ENCODE data around the gene LRRTM2. TPM values are rescaled to one million over a fixed set of nuclear protein-coding genes. Genes with fewer than 3 reads are reported as not detected.

Gene LRRTM2
- total RNA-seq, 4 donors from 2014 or later, result 0.20 to 1.2 (median 0.86) TPM

DNA sequence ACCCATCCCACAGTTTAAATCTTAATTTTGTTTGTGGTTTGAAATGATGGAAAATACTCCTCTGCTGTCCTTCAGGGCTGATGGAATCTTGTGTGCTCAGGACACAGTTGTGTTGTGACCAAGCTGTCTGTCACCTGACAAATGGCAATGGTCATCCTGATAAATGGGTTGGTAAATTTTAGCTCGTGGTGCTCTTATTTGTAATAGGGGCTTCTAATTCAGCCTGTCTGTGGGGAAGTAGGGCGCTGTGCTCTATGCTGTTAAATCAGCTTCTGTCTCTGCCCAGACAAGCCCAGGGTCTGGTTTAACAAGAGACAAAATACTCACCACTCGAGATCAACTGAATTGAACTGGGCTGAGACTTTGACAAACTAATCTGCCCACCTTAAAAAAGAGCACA lies 4.5 kb downstream of the LRRTM2 start:
- peaks cover 13 to 56% of the 10 kb centered on the region in 2 donors for H3K4me1 ChIP-seq
- 69 to 72% methylated on average over 3 of the region's 3 CpGs for WGBS, 2 donors

GRCh38 chr5:138869763-138870500 lies 5.2 kb downstream of the LRRTM2 start:
- no peak for TF ChIP-seq CTCF (IDR thresholded peaks at IDR 0.05)
- no peak for TF ChIP-seq POLR2A (IDR thresholded peaks at IDR 0.05)
- Histone ChIP-seq H3K36me3 (no peaks in the 10 kb centered on the region), H3K27me3 (no peaks in the 10 kb centered on the region), H3K4me3 (replicated peaks in 1 of 3) (no peak overlapping the region), H3K9me3 (no peaks in the 10 kb centered on the region), H3K4me1 (peaks cover 13 to 49% of the 10 kb centered on the region in 2 donors), H3K27ac (no peak overlapping the region)
- intact Hi-C loops (cut with DNase I), result no loop called here
- 82 to 83% methylated on average over 5 of the region's 5 CpGs for WGBS, 2 donors
- no peak for DNase-seq

More for the DNA sequence above, 4.5 kb downstream of the LRRTM2 start:
- TF ChIP-seq CTCF (IDR thresholded peaks at IDR 0.05), result no peak
- no peak for TF ChIP-seq POLR2A (IDR thresholded peaks at IDR 0.05)
- H3K27me3 ChIP-seq, result no peaks in the 10 kb centered on the region
- intact Hi-C loops (cut with DNase I), result no loop called here
- no peaks in the 10 kb centered on the region for H3K9me3 ChIP-seq
- DNase-seq, result no peak
- no peaks in the 10 kb centered on the region for H3K36me3 ChIP-seq
- H3K4me3 ChIP-seq (replicated peaks in 1 of 3), result no peak overlapping the region
- no peak overlapping the region for H3K27ac ChIP-seq

DNA sequence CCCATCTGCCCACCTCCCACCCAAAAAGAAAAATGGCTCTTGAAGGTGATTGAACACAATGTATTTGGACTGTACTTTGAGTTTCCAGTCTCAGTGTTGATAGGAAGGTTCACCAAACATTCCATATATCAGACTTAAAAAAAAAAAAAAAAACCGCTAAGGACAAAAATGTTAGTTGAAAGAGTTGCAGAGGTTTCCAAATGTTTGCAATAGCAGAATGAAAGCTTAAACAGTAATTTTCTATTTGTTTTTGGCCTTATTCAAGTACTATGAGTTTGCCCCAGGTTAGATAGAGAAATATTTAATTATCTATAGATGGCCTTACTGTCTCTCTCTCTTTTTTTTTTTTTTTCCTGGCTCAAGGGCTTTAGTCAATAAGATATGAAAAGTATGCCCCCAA lies 6.1 kb downstream of the LRRTM2 start:
- no peak overlapping the region for H3K4me3 ChIP-seq (replicated peaks in 1 of 3)
- H3K9me3 ChIP-seq, result no peaks in the 10 kb centered on the region
- intact Hi-C loops (cut with DNase I), result no loop called here
- WGBS, 2 donors, result 86 to 92% methylated on average over 1 of the region's 1 CpG
- no peak overlapping the region for H3K27ac ChIP-seq
- DNase-seq, result no peak
- no peaks in the 10 kb centered on the region for H3K27me3 ChIP-seq
- H3K36me3 ChIP-seq, result no peaks in the 10 kb centered on the region
- peaks cover 13 to 42% of the 10 kb centered on the region in 2 donors for H3K4me1 ChIP-seq
- TF ChIP-seq CTCF (IDR thresholded peaks at IDR 0.05) (no peak), POLR2A (IDR thresholded peaks at IDR 0.05) (no peak)

- no peak for TF ChIP-seq POLR2A (IDR thresholded peaks at IDR 0.05)
- no peak for TF ChIP-seq CTCF (IDR thresholded peaks at IDR 0.05)
- WGBS, 2 donors, result 73 to 100% methylated on average over 1 of the region's 1 CpG
- intact Hi-C loops (cut with DNase I), result no loop called here
These were observed 8.1 kb downstream of the LRRTM2 start for GRCh38 chr5:138867011-138867410.

GRCh38 chr5:138853132-138853531 lies 22.0 kb downstream of the LRRTM2 start:
- no peak for DNase-seq
- Histone ChIP-seq H3K4me1 (peaks cover 9 to 23% of the 10 kb centered on the region in 2 donors), H3K9me3 (no peaks in the 10 kb centered on the region), H3K36me3 (no peaks in the 10 kb centered on the region), H3K27ac (no peak overlapping the region), H3K27me3 (no peaks in the 10 kb centered on the region), H3K4me3 (replicated peaks in 1 of 3) (no peak overlapping the region)
- WGBS, 2 donors, result 82 to 84% methylated on average over 9 of the region's 9 CpGs
- TF ChIP-seq CTCF (IDR thresholded peaks at IDR 0.05), result no peak
- TF ChIP-seq POLR2A (IDR thresholded peaks at IDR 0.05), result no peak
- intact Hi-C loops (cut with DNase I), result no loop called here

More at GRCh38 chr5:138867011-138867410, 8.1 kb downstream of the LRRTM2 start:
- H3K4me1 ChIP-seq, result peaks cover 13 to 38% of the 10 kb centered on the region in 2 donors
- DNase-seq, result no peak
- no peaks in the 10 kb centered on the region for H3K36me3 ChIP-seq
- H3K4me3 ChIP-seq (replicated peaks in 1 of 3), result no peak overlapping the region
- no peak overlapping the region for H3K27ac ChIP-seq
- no peaks in the 10 kb centered on the region for H3K9me3 ChIP-seq
- H3K27me3 ChIP-seq, result no peaks in the 10 kb centered on the region
